GM18873 (cell line): ENCODE measurements around the gene TMEM238.
"Not testable (repeated sequence)": the region's sequence is repeated elsewhere in the genome, so short reads cannot be mapped to it uniquely, and the experiment has no call there.

Experiments
- ATAC-seq: cut with Tn5 transposase; IDR thresholded peaks from one replicate; pipeline ENCODE4 v1.9.1; 2021; ENCODE audit warnings: mild to moderate bottlenecking, moderate library complexity, moderate number of reproducible peaks; ENCODE audit not compliant: unreplicated experiment, low FRiP score

Gene TMEM238

GRCh38 chr19:55384131-55384919 is at the start of gene TMEM238:
Gene TMEM238 (minus strand): TSS chr19:55384292. CDS start chr19:55384259, 33 bp downstream.
- no peak for ATAC-seq

GRCh38 chr19:55433292-55433691 is 49.2 kb upstream of the TMEM238 start:
- no peak for ATAC-seq

- no peak for ATAC-seq
Measured at GRCh38 chr19:55432241-55432959, 48.3 kb upstream of the TMEM238 start.

GRCh38 chr19:55431183-55431582 is 47.1 kb upstream of the TMEM238 start:
- no peak for ATAC-seq

- ATAC-seq: no peak
Measured at GRCh38 chr19:55426042-55426441, 42.0 kb upstream of the TMEM238 start.

- no peak for ATAC-seq
Measured at GRCh38 chr19:55424518-55424917, 40.4 kb upstream of the TMEM238 start.

GRCh38 chr19:55423225-55424005 is 39.3 kb upstream of the TMEM238 start:
- no peak for ATAC-seq

- ATAC-seq: not testable (repeated sequence)
Measured at GRCh38 chr19:55421281-55421680, 37.2 kb upstream of the TMEM238 start.

- no peak for ATAC-seq
Measured at GRCh38 chr19:55419624-55420236, 35.6 kb upstream of the TMEM238 start.

- ATAC-seq: no peak
Measured at GRCh38 chr19:55419103-55419502, 35.0 kb upstream of the TMEM238 start.

- no peak for ATAC-seq
Measured at GRCh38 chr19:55418185-55418584, 34.1 kb upstream of the TMEM238 start.

- no peak for ATAC-seq
Measured at GRCh38 chr19:55410168-55410567, 26.1 kb upstream of the TMEM238 start.

GRCh38 chr19:55409179-55409578 is 25.1 kb upstream of the TMEM238 start:
- ATAC-seq: not testable (repeated sequence)

GRCh38 chr19:55408533-55408872 is 24.4 kb upstream of the TMEM238 start:
- no peak for ATAC-seq

GRCh38 chr19:55407800-55408532 is 23.9 kb upstream of the TMEM238 start:
- peak; percentile 70 for ATAC-seq

- not testable (repeated sequence) for ATAC-seq
Measured at GRCh38 chr19:55407550-55407799, 23.4 kb upstream of the TMEM238 start, which contains the start of gene UBE2S. Gene UBE2S (minus strand): TSS chr19:55407788. CDS start chr19:55407589, 199 bp downstream.

GRCh38 chr19:55406826-55407549 is 22.9 kb upstream of the TMEM238 start:
- peak; percentile 23 for ATAC-seq

- ATAC-seq: no peak
Measured at GRCh38 chr19:55406091-55406825, 22.2 kb upstream of the TMEM238 start.

GRCh38 chr19:55405638-55406037 is 21.5 kb upstream of the TMEM238 start:
- ATAC-seq: no peak
